NCI-H1417 treated with DMSO at 0.1 percent for 48 hours (cell line): ENCODE measurements around the gene RLIM.

ENCODE experiments used
- DNase-seq: peaks from one replicate; lab custom pipeline; 2025; lab: John Stamatoyannopoulos, UW

Gene RLIM

GRCh38 chrX:74536152-74536831 is 78.1 kb downstream of the RLIM start:
- DNase-seq = peak; percentile 39

- DNase-seq = peak; percentile 50
These were observed 78.8 kb downstream of the RLIM start for GRCh38 chrX:74535408-74536151.
